ENCODE measurements around the gene CDH12. TPM values are rescaled to one million over a fixed set of nuclear protein-coding genes. Genes with fewer than 3 reads are reported as not detected.
"Not testable (repeated sequence)": the region's sequence is repeated elsewhere in the genome, so short reads cannot be mapped to it uniquely, and the experiment has no call there.

The CDH12 gene
- total RNA-seq, 1 experiment from 2014 or later: 0.21 TPM

- DNase-seq: no peak
- H3K4me3 ChIP-seq (ENCODE audit: insufficient read depth, low read depth, low read length): no peak overlapping the region
- no peaks in the 10 kb centered on the region for H3K36me3 ChIP-seq (replicated peaks; ENCODE audit: control insufficient read depth, insufficient read depth, low read length)
- no peaks in the 10 kb centered on the region for H3K27me3 ChIP-seq (ENCODE audit: control insufficient read depth, insufficient read depth, low read length)
Observed at GRCh38 chr5:22837803-22838202, 15.3 kb downstream of the CDH12 start.

- Histone ChIP-seq H3K4me3 (ENCODE audit: insufficient read depth, low read depth, low read length) (no peak overlapping the region), H3K27me3 (ENCODE audit: control insufficient read depth, insufficient read depth, low read length) (no peaks in the 10 kb centered on the region), H3K36me3 (replicated peaks; ENCODE audit: control insufficient read depth, insufficient read depth, low read length) (no peaks in the 10 kb centered on the region)
- no peak for DNase-seq
Observed at GRCh38 chr5:22835686-22836085, 17.5 kb downstream of the CDH12 start.

- no peak overlapping the region for H3K4me3 ChIP-seq (ENCODE audit: insufficient read depth, low read depth, low read length)
- no peaks in the 10 kb centered on the region for H3K36me3 ChIP-seq (replicated peaks; ENCODE audit: control insufficient read depth, insufficient read depth, low read length)
- H3K27me3 ChIP-seq (ENCODE audit: control insufficient read depth, insufficient read depth, low read length): no peaks in the 10 kb centered on the region
- DNase-seq: no peak
Observed at GRCh38 chr5:22793463-22793862, 59.7 kb downstream of the CDH12 start.

GRCh38 chr5:22787807-22788206 is 65.3 kb downstream of the CDH12 start:
- no peak for DNase-seq
- Histone ChIP-seq H3K4me3 (ENCODE audit: insufficient read depth, low read depth, low read length) (no peak overlapping the region), H3K36me3 (replicated peaks; ENCODE audit: control insufficient read depth, insufficient read depth, low read length) (no peaks in the 10 kb centered on the region), H3K27me3 (ENCODE audit: control insufficient read depth, insufficient read depth, low read length) (no peaks in the 10 kb centered on the region)

GRCh38 chr5:22787398-22787797 is 65.7 kb downstream of the CDH12 start:
- no peak for DNase-seq
- Histone ChIP-seq H3K4me3 (ENCODE audit: insufficient read depth, low read depth, low read length) (no peak overlapping the region), H3K27me3 (ENCODE audit: control insufficient read depth, insufficient read depth, low read length) (no peaks in the 10 kb centered on the region), H3K36me3 (replicated peaks; ENCODE audit: control insufficient read depth, insufficient read depth, low read length) (no peaks in the 10 kb centered on the region)

- no peaks in the 10 kb centered on the region for H3K36me3 ChIP-seq (replicated peaks; ENCODE audit: control insufficient read depth, insufficient read depth, low read length)
- DNase-seq: no peak
- no peak overlapping the region for H3K4me3 ChIP-seq (ENCODE audit: insufficient read depth, low read depth, low read length)
- H3K27me3 ChIP-seq (ENCODE audit: control insufficient read depth, insufficient read depth, low read length): no peaks in the 10 kb centered on the region
Observed at GRCh38 chr5:22780756-22781155, 72.4 kb downstream of the CDH12 start.

- H3K4me3 ChIP-seq (ENCODE audit: insufficient read depth, low read depth, low read length): no peak overlapping the region
- H3K27me3 ChIP-seq (ENCODE audit: control insufficient read depth, insufficient read depth, low read length): no peaks in the 10 kb centered on the region
- DNase-seq: no peak
Observed at GRCh38 chr5:22779499-22779898, 73.6 kb downstream of the CDH12 start.

GRCh38 chr5:22776285-22776684 is 76.9 kb downstream of the CDH12 start:
- DNase-seq: no peak
- H3K4me3 ChIP-seq (ENCODE audit: insufficient read depth, low read depth, low read length): no peak overlapping the region
- no peaks in the 10 kb centered on the region for H3K27me3 ChIP-seq (ENCODE audit: control insufficient read depth, insufficient read depth, low read length)
- H3K36me3 ChIP-seq (replicated peaks; ENCODE audit: control insufficient read depth, insufficient read depth, low read length): no peaks in the 10 kb centered on the region

More at GRCh38 chr5:22779499-22779898, 73.6 kb downstream of the CDH12 start:
- no peaks in the 10 kb centered on the region for H3K36me3 ChIP-seq (replicated peaks; ENCODE audit: control insufficient read depth, insufficient read depth, low read length)

GRCh38 chr5:22774214-22774613 is 78.9 kb downstream of the CDH12 start:
- not testable (repeated sequence) for H3K4me3 ChIP-seq (ENCODE audit: insufficient read depth, low read depth, low read length); DNase-seq

GRCh38 chr5:22764736-22765135 is 88.4 kb downstream of the CDH12 start:
- no peak for DNase-seq
- no peaks in the 10 kb centered on the region for H3K27me3 ChIP-seq (ENCODE audit: control insufficient read depth, insufficient read depth, low read length)
- H3K4me3 ChIP-seq (ENCODE audit: insufficient read depth, low read depth, low read length): no peak overlapping the region

More at GRCh38 chr5:22774214-22774613, 78.9 kb downstream of the CDH12 start:
- not testable (repeated sequence) for H3K27me3 ChIP-seq (ENCODE audit: control insufficient read depth, insufficient read depth, low read length); H3K36me3 ChIP-seq (replicated peaks; ENCODE audit: control insufficient read depth, insufficient read depth, low read length)

GRCh38 chr5:22757776-22758175 is 95.4 kb downstream of the CDH12 start:
- no peak overlapping the region for H3K4me3 ChIP-seq (ENCODE audit: insufficient read depth, low read depth, low read length)
- H3K27me3 ChIP-seq (ENCODE audit: control insufficient read depth, insufficient read depth, low read length): no peaks in the 10 kb centered on the region
- DNase-seq: no peak

More at GRCh38 chr5:22764736-22765135, 88.4 kb downstream of the CDH12 start:
- H3K36me3 ChIP-seq (replicated peaks; ENCODE audit: control insufficient read depth, insufficient read depth, low read length): no peaks in the 10 kb centered on the region

GRCh38 chr5:22754155-22754554 is 99.0 kb downstream of the CDH12 start:
- H3K27me3 ChIP-seq (ENCODE audit: control insufficient read depth, insufficient read depth, low read length): no peaks in the 10 kb centered on the region
- no peak for DNase-seq
- H3K4me3 ChIP-seq (ENCODE audit: insufficient read depth, low read depth, low read length): no peak overlapping the region
- H3K36me3 ChIP-seq (replicated peaks; ENCODE audit: control insufficient read depth, insufficient read depth, low read length): no peaks in the 10 kb centered on the region

More at GRCh38 chr5:22757776-22758175, 95.4 kb downstream of the CDH12 start:
- no peaks in the 10 kb centered on the region for H3K36me3 ChIP-seq (replicated peaks; ENCODE audit: control insufficient read depth, insufficient read depth, low read length)

GRCh38 chr5:22751536-22751935 is 101.6 kb downstream of the CDH12 start:
- no peak overlapping the region for H3K4me3 ChIP-seq (ENCODE audit: insufficient read depth, low read depth, low read length)
- no peaks in the 10 kb centered on the region for H3K36me3 ChIP-seq (replicated peaks; ENCODE audit: control insufficient read depth, insufficient read depth, low read length)
- no peak for DNase-seq
- no peaks in the 10 kb centered on the region for H3K27me3 ChIP-seq (ENCODE audit: control insufficient read depth, insufficient read depth, low read length)

GRCh38 chr5:22736443-22737003 is 116.6 kb downstream of the CDH12 start:
- Histone ChIP-seq H3K27me3 (ENCODE audit: control insufficient read depth, insufficient read depth, low read length) (no peaks in the 10 kb centered on the region), H3K36me3 (replicated peaks; ENCODE audit: control insufficient read depth, insufficient read depth, low read length) (no peaks in the 10 kb centered on the region), H3K4me3 (ENCODE audit: insufficient read depth, low read depth, low read length) (no peak overlapping the region)
- DNase-seq: no peak

- DNase-seq: no peak
- no peaks in the 10 kb centered on the region for H3K36me3 ChIP-seq (replicated peaks; ENCODE audit: control insufficient read depth, insufficient read depth, low read length)
- H3K4me3 ChIP-seq (ENCODE audit: insufficient read depth, low read depth, low read length): no peak overlapping the region
- no peaks in the 10 kb centered on the region for H3K27me3 ChIP-seq (ENCODE audit: control insufficient read depth, insufficient read depth, low read length)
Observed at GRCh38 chr5:22734907-22735306, 118.2 kb downstream of the CDH12 start.

GRCh38 chr5:22728610-22729009 is 124.5 kb downstream of the CDH12 start:
- Histone ChIP-seq H3K4me3 (ENCODE audit: insufficient read depth, low read depth, low read length) (no peak overlapping the region), H3K36me3 (replicated peaks; ENCODE audit: control insufficient read depth, insufficient read depth, low read length) (no peaks in the 10 kb centered on the region)
- no peak for DNase-seq

More at GRCh38 chr5:22728610-22729009, 124.5 kb downstream of the CDH12 start:
- no peaks in the 10 kb centered on the region for H3K27me3 ChIP-seq (ENCODE audit: control insufficient read depth, insufficient read depth, low read length)

All from H7 (cell line).